Psoas muscle (tissue), 8 donors: ENCODE data around the gene OSBPL1A. TPM values are rescaled to one million over a fixed set of nuclear protein-coding genes. Genes with fewer than 3 reads are reported as not detected.
A peak's percentile ranks its signal among the peaks of the same experiment; 100 is the strongest.

ENCODE experiments used
- ATAC-seq, 4 donors: fragments of 200-7000 bp; cut with Tn5 transposase; one replicate each; pipeline ENCODE4 v1.9.1; 2020; ENCODE audit warnings: moderate library complexity in 3 of 4, mild to moderate bottlenecking in 2 of 4
- DNase-seq, 2 donors: peaks; one replicate each; pipeline ENCODE4 v3.0.0-alpha.2; 2020
- H3K27ac ChIP-seq: fragments of 200-600 bp; one replicate; pipeline ENCODE4 v1.8.0; 2022
- H3K27me3 ChIP-seq, 3 donors: fragments of 200-600 bp in 1 of 3; one replicate each; pipeline versions ENCODE4 v1.6.1 to v1.8.0; 2013 to 2022; ENCODE audit warnings: low read length in 2 of 3, mild to moderate bottlenecking in 2 of 3, moderate library complexity in 1 of 3; ENCODE audit not compliant: insufficient read depth in 3 of 3
- H3K36me3 ChIP-seq, 2 donors: fragments of 200-600 bp in 1 of 2; one replicate each; pipeline versions ENCODE4 v1.6.1 to v1.8.0; 2013 to 2022; ENCODE audit warnings: low read depth in 1 of 2, mild to moderate bottlenecking in 1 of 2, moderate library complexity in 1 of 2; ENCODE audit not compliant: insufficient read depth in 1 of 2
- H3K4me1 ChIP-seq: fragments of 200-600 bp; one replicate; pipeline ENCODE4 v1.8.0; 2022
- H3K4me3 ChIP-seq: fragments of 200-600 bp; one replicate; pipeline ENCODE4 v1.8.0; 2022; ENCODE audit warnings: mild to moderate bottlenecking
- H3K9me3 ChIP-seq: fragments of 200-600 bp; one replicate; pipeline ENCODE4 v1.8.0; 2022
- CTCF ChIP-seq: fragments of 200-600 bp; IDR thresholded peaks from one replicate; pipeline ENCODE4 v1.8.0; 2022; ENCODE audit warnings: antibody characterized with exemption
- WGBS, 3 donors: extraction: QIAGEN DNeasy Blood & Tissue Kit; methylation state at CpG; one replicate each; pipeline versions ENCODE4 v1.1.6 to v1.1.7; 2013; 5-methylcytosine and 5-hydroxymethylcytosine counted together
- intact Hi-C, 2 donors: fragments of 100-400 bp; cut with DNase I; formaldehyde crosslinking; loops; one replicate each; pipeline versions ENCODE4 v1.11.0 to v1.14.2; 2022
- long read RNA-seq, 2 donors: library from polyadenylated mRNA; unstranded; transcript quantifications; one replicate each; pipeline ENCODE4 v2.0.0, GENCODE V29; 2021
- polyA plus RNA-seq, 3 donors: library from polyadenylated mRNA; stranded (reverse); fragments of 200-250 nt; gene quantifications; one replicate each; pipeline ENCODE4 v1.2.3, GENCODE V29; 2013
- total RNA-seq, 4 donors: library from RNA; stranded (reverse); fragmentation: NEBNext Ultra II Directional in 2 of 4; extraction: Animal tissue kit (Norgen Biotek cat#: 25700) in 2 of 4; gene quantifications; one replicate each; pipeline versions ENCODE4 v1.2.1 to v1.2.4, GENCODE V29; 2021 to 2023
- donor health status: healthy with polysubstance abuse.
- donor health status: DM: no; HTN: no; CAD: no; lungs with moderate emphysema.
- donor health status: Bipolar disorder and iron deficiency.
- donor health status: healthy.
- donor health status: DM: yes; HTN: yes; CAD: no.
- donor health status: DM: no; HTN: no; CAD: no.
- donor health status: DM: no; HTN: no; CAD: no.
- donor health status: DM: yes; HTN: yes; CAD: no.

Gene OSBPL1A
- total RNA-seq: 10 to 100 TPM; 63.5 to 87.8 (median 70.7) TPM
- 10 to 100 TPM; 13.7 to 65.8 (median 40.5) TPM for polyA plus RNA-seq
- long read RNA-seq, donor 1, transcript OSBPL1A-204 (14 exons, 3,317 nt): major isoform, 38 of 89 reads
- long read RNA-seq, donor 1, partial matches to known transcripts: 44 of 89 reads
- long read RNA-seq, donor 1, other reads (novel, unspliced or antisense): 7 of 89 reads
- long read RNA-seq, donor 2, transcript OSBPL1A-204 (14 exons, 3,317 nt): major isoform, 58 of 137 reads
- long read RNA-seq, donor 2, partial matches to known transcripts: 57 of 137 reads
- long read RNA-seq, donor 2, other reads (novel, unspliced or antisense): 22 of 137 reads

- Histone ChIP-seq H3K9me3 (no peaks in the 10 kb centered on the region), H3K4me1 (no peaks in the 10 kb centered on the region), H3K36me3 (no peaks in the 10 kb centered on the region), H3K4me3 (peak within 1 kb of the TSS; percentile 72), H3K27ac (peak within 1 kb of the TSS; percentile 67), H3K27me3 (peaks cover 0 to 39% (median 9%) of the 10 kb centered on the region in 3 donors)
- DNase-seq (peak; percentile 93), ATAC-seq (peak; percentile 82 to 96 (median 89))
- intact Hi-C loops: no loop called here
- no peak for TF ChIP-seq CTCF
- WGBS, 3 donors: 2 to 4% (median 4%) methylated on average over 42 to 55 of the region's 55 CpGs
Measured at GRCh38 chr18:24397694-24398368, at the start of gene OSBPL1A. TSS of gene OSBPL1A (minus strand) at chr18:24397824. CDS start at chr18:24377533, 20,291 bp downstream.

- H3K4me3 ChIP-seq: no peak overlapping the region
- peaks cover 0 to 94% of the 10 kb centered on the region in 2 donors for H3K36me3 ChIP-seq
- intact Hi-C loops: no loop called here
- TF ChIP-seq CTCF: no peak
- no peaks in the 10 kb centered on the region for H3K9me3 ChIP-seq
- H3K4me1 ChIP-seq: no peaks in the 10 kb centered on the region
- WGBS, 3 donors: 88 to 93% (median 91%) methylated on average over 1 of the region's 1 CpG
- H3K27ac ChIP-seq: no peak overlapping the region
- no peaks in the 10 kb centered on the region for H3K27me3 ChIP-seq
- no peak for DNase-seq
- ATAC-seq: no peak
Measured at GRCh38 chr18:24446953-24447538, 49.4 kb upstream of the OSBPL1A start.

DNA sequence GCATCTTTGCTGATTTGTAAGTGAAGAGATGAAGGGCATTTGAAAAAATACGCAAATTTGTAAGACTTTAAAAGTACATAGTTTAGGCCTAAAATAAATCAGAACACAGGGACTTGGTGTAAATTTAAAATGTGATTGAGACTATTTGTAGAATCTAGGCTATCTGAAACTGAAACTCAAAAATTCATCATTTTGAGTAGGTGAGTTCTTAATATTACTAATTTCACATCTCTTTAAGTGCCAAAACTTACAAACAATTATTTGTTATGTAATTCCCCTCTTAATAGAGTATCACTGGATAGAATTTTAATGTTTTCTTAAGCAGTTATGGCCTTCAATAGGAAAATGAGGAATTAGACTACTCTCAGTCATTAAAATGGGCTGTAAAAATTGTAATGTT, 48.8 kb upstream of the OSBPL1A start:
- intact Hi-C loops: no loop called here
- H3K4me3 ChIP-seq: no peak overlapping the region
- DNase-seq: no peak
- WGBS, 3 donors: 94 to 100% (median 98%) methylated on average over 1 of the region's 1 CpG
- no peaks in the 10 kb centered on the region for H3K9me3 ChIP-seq
- H3K36me3 ChIP-seq: peaks cover 0 to 97% of the 10 kb centered on the region in 2 donors
- TF ChIP-seq CTCF: no peak
- no peaks in the 10 kb centered on the region for H3K4me1 ChIP-seq
- no peaks in the 10 kb centered on the region for H3K27me3 ChIP-seq
- H3K27ac ChIP-seq: no peak overlapping the region
- ATAC-seq: no peak

GRCh38 chr18:24443870-24444269, 46.2 kb upstream of the OSBPL1A start:
- H3K27me3 ChIP-seq: no peaks in the 10 kb centered on the region
- DNase-seq (no peak), ATAC-seq (no peak)
- WGBS, 3 donors: 74 to 82% (median 79%) methylated on average over 2 of the region's 2 CpGs
- H3K9me3 ChIP-seq: no peaks in the 10 kb centered on the region
- H3K4me3 ChIP-seq: no peak overlapping the region
- H3K4me1 ChIP-seq: no peaks in the 10 kb centered on the region
- no peak for TF ChIP-seq CTCF
- intact Hi-C loops: no loop called here
- no peak overlapping the region for H3K27ac ChIP-seq
- peaks cover 0 to 89% of the 10 kb centered on the region in 2 donors for H3K36me3 ChIP-seq
